Natural killer cell (primary cell): ENCODE measurements around the gene DNAH2. TPM values are rescaled to one million over a fixed set of nuclear protein-coding genes. Genes with fewer than 3 reads are reported as not detected.

Experiments
- ATAC-seq, 3 donors: fragments of 150-1000 bp in 2 of 3; fragments of 200-7000 bp in 1 of 3; cut with Tn5 transposase; 1 replicate in 1 of 3; 2 replicates in 2 of 3; pipeline ENCODE4 v1.10.0; 2021; ENCODE audit warnings: mild to moderate bottlenecking in 2 of 3, moderate library complexity in 2 of 3
- DNase-seq, 2 donors: peaks; one replicate each; pipeline versions ENCODE4 v3.0.0 to v3.0.0-alpha.2; 2013 to 2021; ENCODE audit warnings: mixed read lengths in 1 of 2
- H3K27ac ChIP-seq: one replicate; pipeline ENCODE4 v1.5.1; 2013; ENCODE audit warnings: mild to moderate bottlenecking, low read length
- H3K27me3 ChIP-seq: one replicate; pipeline ENCODE4 v1.6.1; 2013; ENCODE audit warnings: low read length; ENCODE audit not compliant: control insufficient read depth, insufficient read depth
- H3K36me3 ChIP-seq: one replicate; pipeline ENCODE4 v1.6.1; 2013; ENCODE audit warnings: low read length; ENCODE audit not compliant: control insufficient read depth, insufficient read depth
- H3K4me1 ChIP-seq: one replicate; pipeline ENCODE4 v1.6.1; 2013; ENCODE audit warnings: low read length; ENCODE audit not compliant: control insufficient read depth, insufficient read depth
- H3K4me3 ChIP-seq: one replicate; pipeline ENCODE4 v1.5.1; 2013; ENCODE audit warnings: low read length
- H3K9me3 ChIP-seq: one replicate; pipeline ENCODE4 v1.6.1; 2013; ENCODE audit warnings: low read length; ENCODE audit not compliant: control insufficient read depth, insufficient read depth
- H3K27ac Mint-ChIP-seq, 2 donors: one replicate each; pipeline ENCODE4 v1.8.0; 2022; ENCODE audit warnings: mild to moderate bottlenecking in 2 of 2, mixed read lengths in 2 of 2, moderate library complexity in 1 of 2
- H3K27me3 Mint-ChIP-seq, 2 donors: one replicate each; pipeline ENCODE4 v1.8.0; 2022; ENCODE audit warnings: low read depth in 2 of 2, mixed read lengths in 2 of 2
- H3K36me3 Mint-ChIP-seq: one replicate; pipeline ENCODE4 v1.8.0; 2022; ENCODE audit warnings: mixed read lengths
- H3K4me1 Mint-ChIP-seq, 2 donors: one replicate each; pipeline ENCODE4 v1.8.0; 2022; ENCODE audit warnings: mixed read lengths in 2 of 2
- H3K4me3 Mint-ChIP-seq: one replicate; pipeline ENCODE4 v1.8.0; 2022; ENCODE audit warnings: mild to moderate bottlenecking, moderate library complexity, mixed read lengths
- H3K9me3 Mint-ChIP-seq, 2 donors: one replicate each; pipeline ENCODE4 v1.8.0; 2022; ENCODE audit warnings: mixed read lengths in 2 of 2
- WGBS: methylation state at CpG from one replicate; pipeline ENCODE4 v1.1.7; 2013; ENCODE audit warnings: missing lambda C conversion rate; ENCODE audit not compliant: insufficient coverage; 5-methylcytosine and 5-hydroxymethylcytosine counted together
- intact Hi-C: fragments of 100-400 bp; cut with micrococcal nuclease; formaldehyde crosslinking; loops from one replicate; pipeline ENCODE4 v1.14.2; 2022
- total RNA-seq, 4 donors: library from RNA; stranded (reverse); fragments of 120-200 nt in 1 of 4; gene quantifications; one replicate each; pipeline versions ENCODE4 v1.2.3 to v1.2.4, GENCODE V29; 2013 to 2022
- TF ChIP-seq, protein P1 (sequence below): fragments of 200-600 bp; IDR thresholded peaks from one replicate; pipeline ENCODE4 v1.8.0; 2022; ENCODE audit warnings: antibody characterized with exemption

Gene DNAH2
- total RNA-seq, 3 donors from 2014 or later (not counting 1 experiment from before 2014, with no cell fraction given), result 0.05 to 0.07 TPM; not detected in 1

- Histone ChIP-seq H3K36me3 (no peaks in the 10 kb centered on the region), H3K4me3 (peak overlapping the region; percentile 59), H3K27ac (peak overlapping the region; percentile 98), H3K9me3 (no peaks in the 10 kb centered on the region), H3K27me3 (no peaks in the 10 kb centered on the region), H3K4me1 (peaks cover 47% of the 10 kb centered on the region)
- peak; percentile 4 to 16 (median 8) for ATAC-seq
- intact Hi-C loops, result loop anchor here (1.0 to 2.0 kb wide), 3 partner anchors 8 to 52 kb away; partner anchors contain the start of gene NAA38
- Mint-ChIP-seq H3K27ac (peak overlapping the region; percentile 97 to 100), H3K36me3 (no peaks in the 10 kb centered on the region), H3K27me3 (peaks cover 0 to 9% of the 10 kb centered on the region in 2 donors), H3K4me3 (peak overlapping the region; percentile 94), H3K9me3 (no peaks in the 10 kb centered on the region), H3K4me1 (peaks cover 35 to 58% of the 10 kb centered on the region in 2 donors)
- TF ChIP-seq, protein P1, sequence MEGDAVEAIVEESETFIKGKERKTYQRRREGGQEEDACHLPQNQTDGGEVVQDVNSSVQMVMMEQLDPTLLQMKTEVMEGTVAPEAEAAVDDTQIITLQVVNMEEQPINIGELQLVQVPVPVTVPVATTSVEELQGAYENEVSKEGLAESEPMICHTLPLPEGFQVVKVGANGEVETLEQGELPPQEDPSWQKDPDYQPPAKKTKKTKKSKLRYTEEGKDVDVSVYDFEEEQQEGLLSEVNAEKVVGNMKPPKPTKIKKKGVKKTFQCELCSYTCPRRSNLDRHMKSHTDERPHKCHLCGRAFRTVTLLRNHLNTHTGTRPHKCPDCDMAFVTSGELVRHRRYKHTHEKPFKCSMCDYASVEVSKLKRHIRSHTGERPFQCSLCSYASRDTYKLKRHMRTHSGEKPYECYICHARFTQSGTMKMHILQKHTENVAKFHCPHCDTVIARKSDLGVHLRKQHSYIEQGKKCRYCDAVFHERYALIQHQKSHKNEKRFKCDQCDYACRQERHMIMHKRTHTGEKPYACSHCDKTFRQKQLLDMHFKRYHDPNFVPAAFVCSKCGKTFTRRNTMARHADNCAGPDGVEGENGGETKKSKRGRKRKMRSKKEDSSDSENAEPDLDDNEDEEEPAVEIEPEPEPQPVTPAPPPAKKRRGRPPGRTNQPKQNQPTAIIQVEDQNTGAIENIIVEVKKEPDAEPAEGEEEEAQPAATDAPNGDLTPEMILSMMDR, result no peak
- WGBS, result 0% methylated on average over 20 of the region's 20 CpGs
- DNase-seq, result peak in 1 of 2 donors; percentile 77
Observed at GRCh38 chr17:7834542-7834956, 117.0 kb downstream of the DNAH2 start.

GRCh38 chr17:7834957-7835813 lies 117.6 kb downstream of the DNAH2 start:
- no peaks in the 10 kb centered on the region for H3K9me3 ChIP-seq
- DNase-seq (peak; percentile 79 to 97), ATAC-seq (peak; percentile 49 to 71 (median 60))
- H3K9me3 Mint-ChIP-seq, result no peaks in the 10 kb centered on the region
- H3K27me3 Mint-ChIP-seq, result peaks cover 0 to 9% of the 10 kb centered on the region in 2 donors
- peak overlapping the region; percentile 94 for H3K4me3 Mint-ChIP-seq
- peak overlapping the region; percentile 59 for H3K4me3 ChIP-seq
- no peaks in the 10 kb centered on the region for H3K36me3 ChIP-seq
- TF ChIP-seq, protein P1, result peak; percentile 74
- H3K27ac ChIP-seq, result peak overlapping the region; percentile 98
- no peaks in the 10 kb centered on the region for H3K27me3 ChIP-seq
- peaks cover 37 to 62% of the 10 kb centered on the region in 2 donors for H3K4me1 Mint-ChIP-seq
- under 1% methylated on average over 69 of the region's 69 CpGs for WGBS
- H3K36me3 Mint-ChIP-seq, result no peaks in the 10 kb centered on the region
- H3K4me1 ChIP-seq, result peaks cover 50% of the 10 kb centered on the region
- intact Hi-C loops, result loop anchor here (1.0 to 2.0 kb wide), 3 partner anchors 7 to 52 kb away; partner anchors contain the start of gene NAA38
- H3K27ac Mint-ChIP-seq, result peak overlapping the region; percentile 97 to 100

DNA sequence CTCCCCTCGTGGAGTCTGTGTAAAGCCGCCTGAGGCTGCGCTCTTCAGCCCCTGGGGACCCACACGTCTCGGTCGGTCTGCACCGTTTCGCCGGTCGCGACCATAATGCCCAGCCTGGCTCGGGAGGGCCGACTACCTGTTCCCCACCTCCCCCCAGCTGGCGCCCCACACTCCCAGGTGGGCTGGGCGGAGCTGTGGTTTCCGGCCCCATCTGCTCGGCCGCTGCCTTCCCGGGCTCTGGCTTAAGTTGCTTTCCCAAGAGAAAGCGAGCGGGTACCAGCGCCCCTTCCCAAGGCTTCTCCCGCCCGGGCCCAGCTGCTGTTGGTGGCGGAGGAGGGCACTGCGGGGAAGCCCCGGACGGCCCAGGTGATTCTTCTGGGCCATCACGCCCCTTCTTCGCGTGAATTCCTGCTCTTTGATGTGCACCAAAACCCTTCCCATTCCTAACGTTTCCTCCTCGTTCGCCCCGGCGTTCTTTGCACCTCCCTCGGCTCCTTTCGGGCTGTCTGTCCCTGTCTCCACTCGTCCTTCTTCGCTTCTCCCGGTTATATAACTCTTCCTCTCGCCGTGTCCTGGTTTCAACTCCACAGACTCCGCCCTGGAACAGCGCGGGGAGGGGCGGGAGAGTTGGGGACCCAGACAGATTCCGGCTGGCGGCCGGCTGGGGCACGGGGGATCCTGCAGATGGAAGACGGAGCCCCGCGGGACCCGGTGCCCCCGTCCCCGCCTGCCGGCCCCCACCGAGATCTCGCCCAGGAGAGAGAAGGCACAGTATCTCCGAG lies 118.5 kb downstream of the DNAH2 start:
- H3K4me3 ChIP-seq, result peak overlapping the region; percentile 59
- peaks cover 54% of the 10 kb centered on the region for H3K4me1 ChIP-seq
- no peaks in the 10 kb centered on the region for H3K36me3 ChIP-seq
- H3K9me3 Mint-ChIP-seq, result no peaks in the 10 kb centered on the region
- under 1% methylated on average over 61 of the region's 61 CpGs for WGBS
- H3K36me3 Mint-ChIP-seq, result no peaks in the 10 kb centered on the region
- H3K4me1 Mint-ChIP-seq, result peaks cover 45 to 71% of the 10 kb centered on the region in 2 donors
- H3K27me3 ChIP-seq, result no peaks in the 10 kb centered on the region
- H3K27ac Mint-ChIP-seq, result peak overlapping the region; percentile 97 to 100
- ATAC-seq (peak in 1 of 3 donors; percentile 4), DNase-seq (peak; percentile 28 to 83)
- intact Hi-C loops, result loop anchor here (2.0 kb wide), 2 partner anchors 21 to 51 kb away; partner anchors contain the start of gene NAA38
- peak overlapping the region; percentile 98 for H3K27ac ChIP-seq
- peak overlapping the region; percentile 94 for H3K4me3 Mint-ChIP-seq
- H3K9me3 ChIP-seq, result no peaks in the 10 kb centered on the region
- H3K27me3 Mint-ChIP-seq, result peaks cover 0 to 9% of the 10 kb centered on the region in 2 donors
- TF ChIP-seq, protein P1, result no peak
